NCI-H1105 treated with DMSO at 0.1 percent for 48 hours (cell line): Measurements from ENCODE around the gene FANCG.

ENCODE experiments used
- DNase-seq: peaks from one replicate; lab custom pipeline; 2025; lab: John Stamatoyannopoulos, UW

Gene FANCG

GRCh38 chr9:35103660-35104191, 24.0 kb upstream of the FANCG start:
- DNase-seq: no peak

DNA sequence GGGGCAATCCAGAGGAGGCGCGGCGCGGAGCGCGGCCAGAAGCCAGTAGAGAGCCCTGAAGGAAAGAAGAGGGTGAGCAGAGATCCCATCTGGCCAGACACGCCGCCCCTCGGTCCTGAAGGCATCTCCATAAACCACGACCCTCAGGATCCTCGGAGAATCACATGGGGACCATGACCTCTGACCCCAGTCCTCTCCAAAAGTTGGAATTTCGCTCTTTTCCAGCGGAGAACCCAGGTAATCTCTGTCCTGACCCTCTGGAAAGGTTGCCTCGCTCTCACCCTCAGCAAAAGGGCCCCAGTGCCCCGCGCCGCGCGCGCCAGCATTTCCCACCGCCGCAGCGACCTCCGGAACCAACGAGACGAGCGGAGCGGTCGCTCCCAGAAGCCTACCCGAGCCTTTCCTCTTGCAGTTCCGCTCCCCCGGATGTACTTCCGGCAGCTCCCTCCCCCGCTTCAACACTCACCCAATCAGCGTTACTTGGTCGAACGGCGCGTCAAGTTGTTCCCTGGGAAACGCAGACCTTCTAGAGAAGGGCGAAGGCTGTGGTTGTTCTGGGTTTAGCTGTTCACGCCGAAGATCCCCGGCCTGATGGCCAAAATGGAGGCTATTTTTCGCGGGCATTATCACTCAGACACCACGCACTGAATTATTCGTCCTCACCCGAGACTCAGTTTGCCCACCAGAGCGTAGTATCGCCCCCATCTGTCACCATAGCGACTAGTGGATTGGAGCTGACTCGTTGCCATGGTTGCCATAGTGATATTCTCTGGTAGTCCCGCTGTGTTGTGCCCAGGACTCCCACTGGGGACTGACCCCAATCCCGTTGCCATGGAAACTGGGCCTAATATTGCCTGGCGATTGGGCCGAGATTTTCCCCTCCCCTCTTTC, 23.3 kb upstream of the FANCG start, which contains the start of gene STOML2:
STOML2 (minus strand) TSS at position 363 of the 891 bp plus-strand sequence; CDS start at position 326, 37 bp downstream.
- DNase-seq: peak; percentile 93

DNA sequence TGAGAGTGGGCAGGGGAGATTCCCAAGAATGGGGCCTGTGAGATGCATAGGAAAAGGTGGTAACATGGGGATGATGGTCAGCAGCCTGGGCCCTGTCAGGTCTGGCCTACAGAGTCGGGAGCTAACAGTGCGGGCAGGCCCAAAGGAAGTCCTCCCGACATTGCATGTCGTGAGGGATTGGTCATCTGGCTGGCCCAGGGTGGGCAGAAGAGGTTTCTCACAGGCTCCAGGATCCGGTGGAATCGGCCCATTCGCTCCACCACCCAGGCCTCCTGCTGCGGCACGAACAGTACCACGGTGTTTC, 22.7 kb upstream of the FANCG start:
- no peak for DNase-seq

GRCh38 chr9:35097573-35097972, 17.8 kb upstream of the FANCG start:
- no peak for DNase-seq

DNA sequence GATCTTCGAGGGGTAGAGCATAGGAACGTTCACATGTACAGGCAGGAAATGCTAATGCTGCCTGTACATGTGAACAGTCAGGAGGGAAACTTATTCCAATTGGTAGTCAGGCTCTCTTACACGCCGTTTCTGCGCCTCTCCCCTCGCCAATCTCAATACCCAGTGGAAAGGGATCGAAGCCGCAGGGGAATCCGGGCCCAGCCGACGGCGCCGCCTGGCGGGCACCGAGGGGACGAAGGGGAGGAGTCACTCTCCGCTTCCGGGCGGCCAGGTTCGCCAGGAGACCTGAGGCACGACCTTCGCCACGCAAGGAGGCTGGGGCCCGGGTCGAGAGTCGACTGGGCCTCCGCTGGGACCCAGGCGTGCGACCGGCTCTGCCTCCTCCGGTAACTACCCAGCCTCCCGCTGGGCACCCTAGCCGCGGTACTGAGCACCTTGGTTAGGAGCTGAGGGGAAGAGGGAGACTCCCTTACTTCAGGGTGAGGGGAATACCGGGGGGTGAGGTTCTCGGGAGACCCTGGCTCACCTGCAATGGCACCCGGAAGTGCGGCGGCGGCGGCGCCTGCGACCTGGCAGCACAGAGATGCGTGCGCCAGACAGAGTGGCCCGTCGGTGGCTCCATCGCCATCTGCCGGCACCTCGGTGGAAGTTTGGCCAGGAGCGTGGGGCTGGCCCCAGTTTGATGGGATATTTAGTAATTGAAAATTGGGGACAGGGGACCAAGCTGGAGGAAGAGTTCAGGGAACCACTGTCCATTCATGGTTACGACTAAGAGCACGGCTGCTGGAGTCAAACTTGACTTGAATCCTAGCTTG, 16.5 kb upstream of the FANCG start, which contains the start of gene PIGO:
PIGO (minus strand) TSS at position 557 of the 815 bp plus-strand sequence. CDS start 1,026 bp downstream, outside the sequence.
- DNase-seq: peak; percentile 81

DNA sequence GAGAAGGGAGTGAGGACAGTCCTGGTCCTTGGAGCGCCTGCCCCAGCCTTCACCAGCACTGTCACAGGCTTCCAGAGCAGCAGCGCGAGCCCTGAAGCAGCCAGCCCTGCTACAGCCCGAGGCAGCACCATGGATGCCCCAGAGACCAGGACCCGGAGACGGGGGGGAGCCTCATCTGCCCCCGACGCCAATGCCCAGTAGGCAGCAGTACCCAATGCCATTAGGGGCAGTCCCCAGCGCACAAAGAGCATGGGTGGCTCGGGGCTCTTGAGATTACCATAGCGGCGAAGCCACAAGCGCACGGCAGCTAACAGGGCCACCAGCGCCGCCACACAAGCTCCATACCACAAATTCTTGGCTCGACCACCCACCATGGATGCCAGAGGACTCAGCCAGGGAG, 11.8 kb upstream of the FANCG start:
- DNase-seq: no peak

DNA sequence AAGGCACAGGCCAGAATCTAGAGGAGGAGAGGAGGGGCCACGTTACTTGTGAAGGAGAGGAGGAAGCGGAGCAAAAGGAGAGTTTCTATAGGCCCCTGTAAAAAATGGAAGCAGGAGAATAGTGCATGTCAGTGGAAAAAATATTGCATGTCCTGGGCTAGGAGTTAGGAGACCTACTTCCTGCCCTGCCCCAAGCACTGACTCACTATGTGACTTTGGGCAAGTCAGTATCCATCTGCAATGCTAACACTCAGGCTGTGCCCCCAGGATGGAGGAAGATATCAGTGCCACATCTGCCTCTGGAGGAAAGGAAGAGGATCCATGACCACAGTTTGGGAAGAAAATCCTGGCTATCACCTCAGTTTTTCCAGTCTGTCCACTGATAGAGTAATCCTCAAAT, 9.7 kb upstream of the FANCG start:
- no peak for DNase-seq

- DNase-seq: no peak
Observed at GRCh38 chr9:35085078-35085477, 5.3 kb upstream of the FANCG start.

DNA sequence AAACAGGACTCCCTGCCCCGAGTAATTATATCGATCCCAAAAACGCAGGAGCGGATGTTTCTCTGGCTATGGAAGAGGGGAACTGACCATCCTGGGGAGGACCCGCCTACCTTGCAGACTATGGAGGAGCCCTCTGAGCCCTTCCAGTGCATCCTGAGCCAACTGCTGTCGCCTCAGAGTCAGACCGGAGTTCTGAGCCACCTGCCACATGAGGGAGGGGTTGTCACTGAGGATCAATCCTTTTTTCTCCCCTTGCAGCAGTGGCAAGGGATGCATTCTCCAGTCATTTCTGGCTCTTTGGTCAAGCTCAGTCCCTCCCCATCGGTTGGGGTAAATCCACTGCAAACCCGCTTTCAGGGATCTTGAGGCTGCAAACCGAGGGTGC, 709 bp downstream of the FANCG start:
- DNase-seq: peak; percentile 18

DNA sequence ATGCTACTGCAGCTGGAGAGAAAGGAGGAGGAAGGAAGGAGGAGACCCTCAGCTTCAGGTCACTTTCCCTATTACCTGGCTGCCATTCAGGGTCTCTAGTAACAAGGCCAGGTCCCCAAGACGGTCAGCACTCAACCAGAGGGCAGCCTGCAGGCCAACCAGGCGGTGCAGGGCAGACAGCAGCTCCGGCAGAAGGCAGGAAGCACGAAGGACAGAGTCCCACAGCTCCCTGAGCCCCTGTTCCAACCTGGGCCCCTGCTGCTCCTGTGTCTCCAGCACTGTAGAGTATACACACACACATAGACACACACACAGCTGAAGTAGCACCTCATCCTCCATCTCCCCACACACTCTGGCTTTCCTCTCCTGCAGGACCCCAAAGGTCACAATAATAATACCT, 1.7 kb downstream of the FANCG start:
- no peak for DNase-seq

DNA sequence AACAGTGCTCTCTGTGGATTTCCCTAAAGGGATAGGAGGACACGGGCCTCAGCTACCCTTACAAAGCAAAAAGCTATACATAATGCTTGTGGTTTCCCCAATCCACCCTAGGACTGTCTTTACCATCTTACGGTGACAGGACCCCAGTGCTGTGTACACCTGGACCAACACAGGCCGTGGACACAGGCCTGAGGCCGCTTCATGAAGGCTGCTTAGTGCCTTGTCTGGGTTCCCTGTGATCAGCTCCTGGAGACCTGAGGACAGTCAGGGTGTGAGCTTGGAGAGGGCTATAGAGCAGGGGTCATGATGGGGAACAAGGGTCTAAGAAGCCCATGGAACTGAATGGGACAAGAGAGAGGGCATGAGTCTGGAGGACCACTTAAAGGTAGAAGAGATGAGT, 2.9 kb downstream of the FANCG start:
- no peak for DNase-seq

GRCh38 chr9:35075358-35075757, 4.4 kb downstream of the FANCG start:
- no peak for DNase-seq

GRCh38 chr9:35074791-35075190, 5.0 kb downstream of the FANCG start:
- no peak for DNase-seq

DNA sequence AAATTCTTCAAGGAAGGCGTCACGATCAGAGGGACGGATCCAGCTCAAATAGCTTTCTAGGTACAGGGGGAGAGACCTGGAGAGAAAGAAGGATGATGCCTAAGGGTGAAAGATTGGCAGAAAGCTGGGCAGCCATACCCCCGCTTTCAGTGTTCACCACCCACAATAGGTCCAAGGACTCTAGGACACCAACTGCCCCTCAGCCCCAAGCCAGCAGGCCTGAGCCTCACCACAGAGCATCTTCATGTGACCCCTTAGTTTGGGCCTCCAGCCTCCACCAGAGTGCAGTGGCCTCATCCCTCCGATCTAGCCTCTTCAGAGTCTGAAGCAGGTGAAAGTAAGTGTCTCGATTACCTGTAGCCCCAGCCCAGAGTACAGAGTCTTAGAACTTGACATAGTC, 5.6 kb downstream of the FANCG start:
- DNase-seq: no peak

- no peak for DNase-seq
Observed at GRCh38 chr9:35073279-35073612, 6.5 kb downstream of the FANCG start.

GRCh38 chr9:35072461-35073278, 7.1 kb downstream of the FANCG start, which contains the start of gene VCP:
VCP (minus strand) TSS chr9:35072625; CDS start chr9:35072353, 272 bp downstream.
- peak; percentile 98 for DNase-seq

DNA sequence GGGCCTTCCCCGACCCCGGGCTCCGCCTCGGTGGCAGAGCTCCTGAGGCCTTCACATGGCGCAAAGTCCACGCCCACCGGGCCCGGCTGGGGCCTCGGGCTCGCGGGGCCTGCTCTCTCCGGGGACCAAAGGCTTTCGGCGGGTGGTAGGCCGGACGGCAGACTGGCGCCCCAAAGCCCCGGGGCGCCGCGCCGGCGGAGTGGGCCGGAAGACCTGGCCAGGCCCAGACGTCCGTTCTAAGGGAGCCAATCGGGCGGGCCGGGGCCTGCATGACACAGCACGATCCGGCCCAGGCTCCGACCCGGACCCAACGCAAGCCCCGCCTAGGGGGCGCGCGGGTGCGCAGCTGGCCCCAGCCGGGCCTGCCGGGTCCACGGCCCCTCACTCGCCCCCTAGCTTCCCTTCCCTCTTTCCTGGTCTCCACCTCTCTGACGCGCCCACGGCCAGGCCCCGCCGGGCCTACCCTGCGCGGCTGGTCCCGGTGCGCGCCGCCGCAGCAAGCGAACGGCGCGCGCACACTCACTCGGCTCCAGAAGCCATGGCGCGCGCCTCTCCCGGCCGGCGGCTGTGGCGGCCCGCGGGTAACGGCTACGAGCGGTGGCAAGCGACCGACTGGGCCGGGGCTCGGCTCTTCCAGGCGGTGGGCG, 7.8 kb downstream of the FANCG start:
- peak; percentile 55 for DNase-seq

DNA sequence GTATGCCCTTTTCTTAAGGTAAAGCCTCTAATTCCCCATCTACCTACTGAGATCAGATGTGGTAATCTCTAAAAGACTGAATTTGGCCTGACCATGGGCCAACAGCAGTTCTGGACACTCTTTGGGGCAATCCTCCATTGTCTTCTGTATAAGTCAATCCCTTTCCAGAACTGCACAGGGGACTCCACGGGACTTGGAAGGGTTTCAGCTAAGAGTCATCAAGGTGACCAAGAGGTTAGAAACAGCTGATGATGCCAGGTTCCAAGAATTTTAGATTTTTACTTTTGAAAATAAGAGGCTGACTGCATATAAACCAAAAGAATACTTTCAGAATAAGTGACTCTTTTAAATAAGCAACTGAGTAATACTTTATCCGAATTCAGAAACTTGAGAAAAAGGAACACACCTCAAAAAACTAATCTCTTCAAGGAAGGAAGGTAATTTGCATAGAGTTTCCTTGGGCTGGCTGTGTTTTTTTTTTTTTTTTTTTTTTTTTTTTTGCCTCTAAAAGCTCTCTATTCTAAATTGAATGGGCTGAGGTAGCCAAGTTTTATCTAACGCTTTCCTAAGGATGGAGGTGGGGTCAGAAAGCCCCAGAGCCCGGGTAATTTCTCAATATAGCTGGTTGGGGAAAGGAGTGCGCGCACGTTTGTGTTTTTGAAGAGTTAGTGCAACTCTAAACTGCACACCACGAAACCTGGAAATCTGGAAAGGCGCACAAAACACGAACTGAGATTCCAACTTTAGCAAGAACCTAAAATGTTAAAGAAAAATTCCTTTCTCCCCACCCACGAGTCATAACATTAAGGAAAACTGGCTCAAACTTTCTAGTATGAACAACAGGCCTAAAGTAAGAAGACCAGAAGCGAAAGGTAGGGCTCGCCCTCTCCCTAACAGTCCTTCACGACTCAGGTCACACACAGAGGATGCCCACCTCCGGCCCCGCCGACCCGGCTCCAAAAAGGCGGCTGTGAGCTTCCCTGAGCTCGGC, 8.6 kb downstream of the FANCG start:
- DNase-seq: no peak

DNA sequence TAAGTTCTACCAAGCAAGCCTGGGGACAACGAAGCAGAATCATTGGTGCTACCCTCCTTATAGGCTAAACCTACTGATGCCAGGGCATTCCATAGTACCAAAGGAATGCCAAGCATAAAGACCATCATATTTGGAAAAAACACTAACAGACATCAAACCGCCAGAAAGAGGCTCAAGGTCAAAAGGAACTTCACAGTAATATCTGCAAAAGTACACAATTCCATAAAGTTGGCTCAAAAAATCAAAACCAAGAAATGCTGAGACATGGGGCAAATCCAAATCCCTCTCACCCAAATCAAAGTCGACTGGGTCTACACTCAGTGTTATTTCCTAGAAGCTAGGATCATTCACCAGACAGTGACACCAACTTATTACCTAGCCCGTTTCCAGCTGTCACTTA, 10.7 kb downstream of the FANCG start:
- no peak for DNase-seq

- no peak for DNase-seq
Observed at GRCh38 chr9:35067056-35067455, 12.7 kb downstream of the FANCG start.
